Spleen (tissue), 7 donors: ENCODE measurements around the gene MYO7A.

Experiments used
- CTCF ChIP-seq, 11 experiments: fragments of 200-600 bp in 7 of 11; fragments of 450-650 bp in 4 of 11; sonication (generic) in 4 of 11; IDR thresholded peaks in 8 of 11; conservative IDR thresholded peaks in 3 of 11; 1 replicate in 7 of 11; 2 replicates in 4 of 11; pipeline versions ENCODE4 v1.4.0 to v1.8.0; 2016 to 2021; ENCODE audit warnings: antibody characterized with exemption in 11 of 11, inconsistent platforms in 4 of 11, mild to moderate bottlenecking in 1 of 11
- POLR2A ChIP-seq, 3 donors: fragments of 450-650 bp; IDR thresholded peaks; one replicate each; pipeline ENCODE4 v1.5.1; 2017; ENCODE audit warnings: antibody characterized with exemption in 3 of 3, mild to moderate bottlenecking in 1 of 3
- donor health status: DM: no; HTN: no; CAD: no; lungs with moderate emphysema.
- donor health status: DM: no; HTN: no; CAD: no.
- donor health status: DM: no; HTN: no; CAD: no.

GRCh38 chr11:77124041-77124440 lies 4.0 kb upstream of the MYO7A start:
- TF ChIP-seq CTCF (IDR thresholded peaks at IDR 0.05 in 8 of 11, conservative IDR thresholded peaks at IDR 0.05 in 3 of 11) (no peak), POLR2A (IDR thresholded peaks at IDR 0.05) (no peak)
